Left cardiac atrium (tissue), 4 donors: ENCODE measurements around the gene SPNS2. TPM values are rescaled to one million over a fixed set of nuclear protein-coding genes. Genes with fewer than 3 reads are reported as not detected.

Experiments
- ATAC-seq, 2 donors: fragments of 200-7000 bp; cut with Tn5 transposase; one replicate each; pipeline ENCODE4 v1.9.1; 2020; ENCODE audit warnings: mild to moderate bottlenecking in 2 of 2, moderate library complexity in 2 of 2
- DNase-seq: peaks from one replicate; pipeline ENCODE4 v3.0.0-alpha.2; 2020
- intact Hi-C, 2 donors: fragments of 100-400 bp; cut with DNase I; formaldehyde crosslinking; loops; one replicate each; pipeline versions ENCODE4 v1.14.1 to v1.15.1; 2022 to 2023
- total RNA-seq, 2 donors: library from RNA; stranded (reverse); fragmentation: NEBNext Ultra II Directional; extraction: Animal tissue kit (Norgen Biotek cat#: 25700); gene quantifications; one replicate each; pipeline ENCODE4 v1.2.1, GENCODE V29; 2021
- donor health status: DM: no; HTN: yes; CAD: no.
- donor health status: DM: no; HTN: yes; CAD: no; lungs with severe emphysema.
- donor health status: DM: yes; HTN: yes; CAD: no.
- donor health status: Dilated cardiomyopathy.

The SPNS2 gene
- total RNA-seq, 2 donors from 2014 or later: 14.2 to 23.4 TPM

DNA sequence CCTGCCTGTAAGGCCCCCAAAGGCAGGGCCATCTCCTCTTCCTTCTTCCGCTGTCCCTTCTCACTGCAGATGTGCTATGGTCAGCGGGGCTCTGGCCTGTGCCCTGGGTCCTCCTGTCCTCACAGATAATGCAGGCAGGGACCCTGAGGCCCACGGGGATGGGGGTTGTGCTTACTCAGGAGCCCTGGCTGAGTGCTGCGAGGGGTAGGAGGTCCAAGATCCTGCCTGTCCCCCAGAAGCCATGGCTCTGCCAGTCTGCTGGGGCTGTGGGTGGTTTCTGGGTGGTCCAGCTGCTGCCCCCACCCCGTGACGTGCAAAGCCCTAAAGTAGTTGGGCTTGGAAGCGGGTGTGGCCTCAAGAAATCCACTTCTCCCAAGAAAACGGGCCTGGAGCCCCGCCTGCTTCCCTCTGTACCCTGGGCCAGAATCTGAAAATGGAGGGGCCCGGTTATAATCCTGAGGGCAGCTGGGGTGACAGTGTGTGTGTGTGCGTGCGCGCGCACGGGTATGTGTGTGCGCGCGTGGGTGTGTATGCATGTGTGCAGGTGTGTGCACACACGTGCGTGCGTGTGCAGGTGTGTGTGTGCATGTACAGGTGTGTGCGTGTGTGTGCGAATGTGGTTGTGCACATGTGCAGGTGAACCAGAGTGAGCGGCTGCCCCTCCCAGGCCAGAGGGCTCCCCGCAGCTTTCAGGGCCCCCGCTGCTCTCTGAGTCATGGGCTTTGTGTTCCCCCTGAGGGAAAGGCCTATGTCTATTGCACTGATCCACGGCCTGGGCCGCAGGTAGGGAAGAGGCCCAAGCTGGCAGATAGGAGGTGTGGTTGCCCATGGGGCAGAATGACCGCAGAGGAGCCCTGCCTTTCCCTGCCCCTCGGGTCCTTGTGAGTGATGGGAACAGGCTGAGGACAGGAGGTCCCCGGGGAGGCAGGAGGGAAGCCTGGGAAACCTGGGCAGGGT lies 13.8 kb downstream of the SPNS2 start:
- intact Hi-C loops: no loop called here
- DNase-seq: no peak
- no peak for ATAC-seq

DNA sequence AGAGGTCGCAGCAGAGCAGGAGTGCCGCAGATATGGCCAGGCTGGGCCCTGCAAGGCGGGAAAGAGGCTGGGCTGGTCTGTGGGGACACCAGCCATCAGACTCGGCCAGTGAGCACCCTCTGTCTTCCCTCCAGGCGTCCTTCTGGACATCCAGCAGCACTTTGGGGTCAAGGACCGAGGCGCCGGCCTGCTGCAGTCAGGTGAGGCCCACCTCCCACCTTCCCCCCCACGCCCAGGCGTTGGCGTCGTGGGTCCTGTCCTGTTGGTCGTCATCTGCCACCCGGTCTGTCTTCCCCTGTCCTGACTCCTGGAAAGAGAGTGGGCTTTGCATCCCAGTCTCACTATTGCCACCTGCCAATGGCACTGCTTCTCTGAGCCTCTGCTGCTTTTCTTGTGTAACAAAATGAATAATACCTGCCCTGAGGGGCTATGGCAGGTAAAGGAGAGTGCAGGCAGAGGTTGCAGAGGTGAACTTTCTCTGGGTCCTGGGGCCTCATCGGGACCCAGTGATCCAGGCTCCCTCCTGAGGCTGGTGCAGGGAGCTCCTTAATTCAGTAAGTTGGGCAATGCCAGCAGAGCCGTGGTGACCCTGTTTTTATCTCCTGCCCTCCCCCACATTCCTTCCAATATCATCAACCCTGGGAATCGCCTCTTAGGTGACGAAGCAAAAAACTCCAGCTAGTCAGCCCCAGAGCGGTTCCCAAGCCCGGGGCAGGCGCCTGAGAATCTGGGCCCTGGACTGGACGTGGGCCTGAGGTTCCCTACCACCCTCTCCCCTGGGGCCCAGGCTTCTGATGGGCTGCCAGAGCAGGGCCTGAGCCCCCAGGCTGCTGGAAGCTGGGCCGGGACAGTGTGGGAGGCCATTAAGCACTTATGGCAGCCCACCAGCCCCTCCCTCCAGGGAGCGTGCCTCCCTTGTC lies 14.7 kb downstream of the SPNS2 start:
- intact Hi-C loops: no loop called here
- DNase-seq (no peak), ATAC-seq (no peak)

DNA sequence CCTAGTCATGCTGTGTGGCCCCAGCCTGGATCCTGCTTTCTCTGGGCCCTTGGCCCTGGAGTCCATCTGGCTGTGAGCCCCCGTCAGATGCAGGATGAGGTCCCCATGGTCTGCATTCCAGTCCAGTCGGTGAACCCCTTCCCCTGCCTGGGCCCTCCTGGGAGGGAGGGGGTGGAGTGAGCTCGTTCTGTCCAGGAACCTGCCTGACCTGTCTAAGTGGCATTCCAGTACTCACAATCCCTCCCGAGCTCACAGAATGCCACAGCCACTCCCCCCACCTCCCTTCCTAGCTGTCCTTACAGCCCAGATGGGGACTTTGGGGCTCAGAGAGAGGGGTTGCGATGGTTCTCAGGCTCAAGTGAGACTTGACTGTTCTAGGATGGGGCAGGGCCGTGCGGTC lies 15.5 kb downstream of the SPNS2 start:
- DNase-seq: no peak
- ATAC-seq: no peak
- intact Hi-C loops: no loop called here

DNA sequence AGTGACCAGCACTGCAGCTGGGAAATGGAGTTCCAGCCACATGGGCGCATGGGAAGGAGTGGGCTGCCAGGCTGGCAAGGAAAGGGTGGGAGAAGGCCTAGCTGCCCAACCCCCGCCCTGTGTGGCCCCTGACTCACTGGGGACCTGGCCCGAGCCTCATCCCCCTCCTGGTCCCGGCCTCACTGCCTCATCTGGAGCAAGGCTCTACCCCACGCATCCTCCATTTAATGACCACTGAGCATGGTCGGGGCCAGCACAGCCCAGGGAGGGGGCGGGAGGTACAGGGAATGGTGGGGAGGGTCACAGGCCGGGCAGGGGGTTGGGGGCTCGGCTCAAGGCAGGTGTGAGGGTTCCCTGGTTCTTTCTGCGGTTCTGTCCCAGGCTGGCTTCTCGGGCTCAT lies 16.1 kb downstream of the SPNS2 start:
- no peak for ATAC-seq
- intact Hi-C loops: no loop called here
- no peak for DNase-seq

DNA sequence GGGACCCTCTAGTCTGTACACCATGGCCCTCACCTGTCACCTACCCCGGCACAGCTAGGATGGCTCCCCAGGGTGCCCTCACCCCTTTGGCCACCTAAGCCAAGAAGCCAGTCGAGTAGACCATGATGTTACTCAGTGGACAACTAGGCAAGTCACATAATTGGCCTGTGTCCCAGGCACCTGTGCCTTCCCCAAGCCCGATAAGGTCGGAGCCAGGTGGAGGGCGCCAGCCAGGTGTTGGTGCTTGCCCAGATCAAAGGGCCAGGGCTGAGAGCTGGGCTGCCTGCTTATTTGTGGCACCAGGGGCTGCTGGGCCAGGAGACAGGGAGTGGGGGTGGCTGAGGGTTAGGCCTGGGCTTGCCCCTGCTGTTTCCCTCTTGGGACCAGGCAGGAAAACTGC lies 16.8 kb downstream of the SPNS2 start:
- DNase-seq (no peak), ATAC-seq (no peak)
- intact Hi-C loops: no loop called here

DNA sequence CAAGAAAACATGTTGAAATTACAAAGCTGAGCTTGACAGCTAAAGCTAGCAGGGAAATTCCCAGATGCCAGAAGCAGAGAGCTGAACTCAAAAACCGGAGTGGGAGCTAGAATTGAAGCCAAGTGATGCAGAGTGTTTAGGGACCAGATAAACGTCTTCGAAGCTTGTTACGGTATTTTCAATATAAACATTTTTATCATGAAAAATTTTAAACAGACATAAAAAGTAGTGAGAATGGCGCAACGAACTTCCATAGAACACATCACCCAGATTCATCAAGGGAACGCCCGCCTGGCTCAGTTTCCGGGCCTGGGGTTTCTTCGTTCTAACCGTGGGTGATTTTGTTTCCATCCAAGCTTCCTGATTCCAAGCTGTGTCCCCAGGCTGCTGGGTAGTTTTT lies 18.1 kb downstream of the SPNS2 start:
- DNase-seq (peak; percentile 69), ATAC-seq (peak in 1 of 2 donors; percentile 2)
- intact Hi-C loops: no loop called here

DNA sequence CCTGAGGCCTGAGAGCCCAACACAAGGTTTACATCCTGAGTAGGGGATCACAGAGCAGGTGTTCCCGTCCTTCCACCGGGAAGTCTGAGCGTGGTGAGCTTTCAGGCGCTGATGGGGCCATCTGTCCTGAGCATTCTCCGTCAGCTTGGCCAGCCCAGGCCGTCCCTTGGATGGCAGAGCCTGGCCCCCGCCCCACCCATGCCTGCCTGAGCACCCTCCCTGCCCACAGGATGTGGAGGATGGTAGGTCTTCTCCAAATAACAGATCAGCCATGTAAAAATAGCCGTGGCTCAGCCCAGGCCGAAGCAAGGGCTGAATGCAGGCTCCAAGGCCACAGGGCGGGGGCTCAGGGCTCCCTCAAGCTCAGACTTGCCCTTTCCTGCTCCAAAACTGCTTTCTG lies 20.2 kb downstream of the SPNS2 start:
- intact Hi-C loops: no loop called here
- no peak for DNase-seq
- ATAC-seq: peak in 1 of 2 donors; percentile 2

DNA sequence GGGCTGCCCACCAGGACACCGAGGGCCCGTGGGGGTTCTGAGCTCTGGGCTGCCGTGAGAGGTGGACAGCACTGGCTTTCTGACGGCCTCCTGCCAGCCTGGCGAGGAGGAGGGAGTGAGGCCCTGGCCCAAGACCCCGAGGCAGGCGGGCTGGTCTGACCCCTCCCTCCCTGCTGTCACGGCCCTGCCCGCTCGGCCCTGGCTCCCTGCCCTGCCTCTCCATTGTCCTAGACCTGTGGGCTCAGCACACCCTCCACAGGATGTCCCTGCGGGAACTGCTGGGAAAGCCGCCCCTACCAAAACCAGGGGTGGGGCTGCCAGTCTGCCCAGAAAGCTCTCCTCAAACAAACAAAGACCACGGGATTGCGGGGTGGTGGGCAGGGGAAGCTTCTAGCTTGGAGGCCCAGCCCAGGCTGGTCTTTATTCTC lies 20.7 kb downstream of the SPNS2 start:
- ATAC-seq: peak; percentile 48 to 54
- peak; percentile 85 for DNase-seq
- intact Hi-C loops: no loop called here

DNA sequence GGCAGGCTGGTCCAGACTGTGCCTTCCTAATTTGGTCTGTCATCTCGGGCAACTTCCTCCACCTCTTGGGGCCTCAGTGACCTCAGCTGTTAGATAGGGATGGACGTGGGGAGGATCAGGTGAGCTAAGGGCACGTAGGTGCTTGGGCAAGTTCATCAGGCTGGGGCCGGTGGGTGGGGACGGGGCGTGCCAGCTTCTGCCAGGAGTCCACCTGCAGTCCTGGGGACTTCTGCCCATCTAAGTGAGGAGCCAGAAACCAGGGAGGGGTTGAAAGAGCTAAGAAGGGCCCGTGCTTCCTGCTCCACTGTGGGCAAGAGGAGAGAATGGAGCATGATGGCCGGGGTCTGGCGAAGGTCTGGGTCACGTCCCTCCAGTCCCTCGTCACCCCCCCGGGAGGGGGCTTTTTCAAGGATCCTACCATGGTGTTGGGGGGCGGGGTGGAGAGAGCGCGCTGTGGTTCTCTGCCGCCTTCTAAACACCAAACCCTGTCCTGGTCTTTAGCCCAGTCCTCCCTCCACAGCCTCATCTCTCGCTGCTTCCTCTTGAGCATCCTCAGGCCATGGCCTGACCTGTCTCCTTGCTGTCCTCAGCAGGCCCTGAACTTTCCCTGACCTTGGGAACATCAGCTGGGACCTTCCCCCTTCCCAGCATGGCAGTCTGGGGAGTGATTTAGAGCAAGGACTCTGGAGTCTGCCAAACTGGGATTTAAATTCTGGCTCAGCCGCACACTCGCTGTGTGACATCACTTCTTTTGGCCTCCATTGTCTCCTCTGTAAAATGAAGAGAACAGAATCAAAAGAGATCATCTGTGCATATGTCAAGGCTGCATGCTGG lies 21.6 kb downstream of the SPNS2 start:
- intact Hi-C loops: no loop called here
- DNase-seq (no peak), ATAC-seq (no peak)

DNA sequence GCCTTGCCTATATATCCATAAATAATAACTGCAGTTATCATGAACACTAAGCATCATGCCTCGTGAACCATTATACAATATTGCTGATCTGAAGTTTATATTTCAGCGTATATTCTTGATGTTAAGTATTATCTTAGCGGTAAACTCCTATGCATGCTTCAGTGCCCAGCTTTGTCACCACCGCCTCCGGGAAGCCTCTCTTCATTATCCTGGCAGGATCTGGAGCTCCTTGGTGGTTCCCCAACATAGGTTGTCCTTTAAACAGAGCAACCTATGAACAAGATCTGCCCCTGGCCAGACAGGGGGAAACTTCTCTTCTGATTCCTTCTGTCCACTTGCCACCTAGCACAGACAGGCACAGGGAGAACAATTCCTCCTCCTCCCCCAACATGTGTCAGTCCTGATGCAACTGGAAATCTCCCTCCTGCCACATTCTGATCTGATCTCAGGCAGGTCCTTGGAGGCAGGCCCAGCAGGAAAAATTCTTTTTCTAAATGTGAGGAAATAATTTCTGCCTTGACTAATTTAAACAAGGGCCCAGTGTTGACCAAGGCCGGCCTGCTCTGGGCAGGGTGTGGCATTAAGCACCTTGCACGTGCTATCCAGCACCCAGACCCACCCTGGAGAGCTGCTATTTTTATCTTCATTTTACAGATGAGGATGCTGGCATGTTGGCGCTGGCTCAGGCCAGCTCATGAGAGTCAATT lies 22.4 kb downstream of the SPNS2 start:
- intact Hi-C loops: no loop called here
- ATAC-seq (peak; percentile 20 to 65), DNase-seq (no peak)

DNA sequence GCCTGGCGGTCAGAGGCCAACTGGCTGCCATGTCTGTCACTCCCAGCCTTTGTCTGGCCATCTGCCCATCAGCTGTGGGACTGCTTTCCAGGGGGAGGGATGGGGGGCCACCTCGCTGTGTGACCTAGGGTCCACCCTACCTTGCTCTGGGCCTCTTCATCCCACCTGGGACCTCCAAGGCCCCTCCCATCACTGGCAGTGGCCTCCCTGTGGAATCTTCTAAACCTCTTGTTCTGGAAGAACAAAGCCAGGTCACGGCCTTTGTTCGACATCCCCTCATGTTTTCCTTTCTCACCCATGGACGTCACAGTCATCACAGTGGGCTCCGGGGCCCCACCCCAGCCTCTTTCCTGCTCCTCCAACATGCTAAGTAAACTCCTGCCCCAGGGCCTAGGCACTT lies 24.0 kb downstream of the SPNS2 start:
- ATAC-seq (no peak), DNase-seq (peak; percentile 65)
- intact Hi-C loops: no loop called here

DNA sequence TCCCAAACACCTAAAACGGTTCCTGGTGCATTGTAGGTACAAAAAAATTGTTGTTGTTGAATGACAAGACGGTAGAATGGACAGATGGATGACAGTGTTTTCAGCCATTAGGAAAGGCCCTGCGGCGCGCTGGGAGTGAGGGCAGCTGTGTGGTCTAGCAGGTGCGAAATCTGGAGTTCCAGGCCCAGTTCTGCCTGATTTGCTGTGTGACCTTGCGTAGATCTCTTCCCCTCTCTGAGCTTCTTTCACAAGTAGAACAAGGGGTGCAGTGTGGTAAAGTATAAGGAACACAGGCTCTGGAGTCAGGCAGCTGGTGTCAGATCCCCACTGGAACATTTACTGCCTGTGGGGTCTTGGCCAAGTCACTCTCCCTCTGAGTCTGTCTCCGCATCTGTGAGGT lies 25.3 kb downstream of the SPNS2 start:
- no peak for ATAC-seq
- intact Hi-C loops: no loop called here
- no peak for DNase-seq

DNA sequence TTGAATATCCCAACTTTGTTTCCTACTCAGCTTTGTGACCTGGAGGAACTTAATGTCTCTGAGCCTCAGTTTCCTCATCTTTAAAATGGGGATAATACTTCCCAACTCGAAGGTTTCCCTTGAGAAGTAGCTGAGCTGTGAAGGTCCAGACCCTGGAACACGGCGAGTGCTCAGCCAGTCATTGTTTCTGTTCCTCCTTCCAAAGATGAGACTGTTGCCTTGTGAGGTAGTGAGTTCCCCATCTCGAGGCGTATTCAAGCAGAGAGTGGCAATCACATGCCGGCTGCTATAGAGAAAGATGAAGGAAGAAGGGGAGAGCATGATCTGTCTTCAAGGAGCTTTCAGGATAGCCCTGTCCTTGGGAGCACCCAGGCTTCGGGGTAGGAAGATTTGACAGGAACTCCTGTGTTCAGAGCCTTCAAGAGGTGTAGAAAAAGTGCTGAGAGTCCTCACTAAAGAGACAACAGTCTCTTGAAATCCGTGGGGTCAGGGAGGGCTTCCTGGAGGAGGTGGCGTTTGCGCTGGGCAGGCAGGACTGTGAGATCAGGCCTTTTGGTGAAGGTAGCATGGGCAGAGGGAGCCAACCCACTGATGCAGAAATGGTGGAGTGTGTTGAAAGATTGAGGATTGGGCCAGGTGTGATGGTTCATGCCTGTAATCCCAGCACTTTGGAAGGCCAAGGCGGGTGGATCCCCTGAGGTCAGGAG lies 27.2 kb downstream of the SPNS2 start:
- intact Hi-C loops: no loop called here
- DNase-seq (no peak), ATAC-seq (no peak)

DNA sequence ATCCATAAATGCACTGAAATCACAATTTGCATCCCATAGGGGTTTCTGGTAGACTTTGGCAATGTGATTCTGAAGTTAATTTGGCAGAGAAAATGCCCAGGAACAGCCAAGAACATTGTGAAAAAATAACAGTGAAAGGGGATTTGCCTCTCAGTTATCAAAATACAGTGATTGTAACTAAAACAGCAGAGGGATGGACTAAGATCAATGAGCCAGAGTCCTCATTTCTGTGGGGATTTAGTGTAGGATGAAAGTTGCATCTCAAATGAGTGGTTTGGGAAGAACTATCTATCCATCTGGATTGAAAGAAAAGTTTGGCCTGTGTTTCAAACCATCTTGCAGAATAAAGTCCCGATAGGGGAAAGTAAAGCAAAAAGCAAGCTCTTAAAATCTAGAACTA lies 28.5 kb downstream of the SPNS2 start:
- no peak for DNase-seq
- peak in 1 of 2 donors; percentile 48 for ATAC-seq
- intact Hi-C loops: no loop called here

DNA sequence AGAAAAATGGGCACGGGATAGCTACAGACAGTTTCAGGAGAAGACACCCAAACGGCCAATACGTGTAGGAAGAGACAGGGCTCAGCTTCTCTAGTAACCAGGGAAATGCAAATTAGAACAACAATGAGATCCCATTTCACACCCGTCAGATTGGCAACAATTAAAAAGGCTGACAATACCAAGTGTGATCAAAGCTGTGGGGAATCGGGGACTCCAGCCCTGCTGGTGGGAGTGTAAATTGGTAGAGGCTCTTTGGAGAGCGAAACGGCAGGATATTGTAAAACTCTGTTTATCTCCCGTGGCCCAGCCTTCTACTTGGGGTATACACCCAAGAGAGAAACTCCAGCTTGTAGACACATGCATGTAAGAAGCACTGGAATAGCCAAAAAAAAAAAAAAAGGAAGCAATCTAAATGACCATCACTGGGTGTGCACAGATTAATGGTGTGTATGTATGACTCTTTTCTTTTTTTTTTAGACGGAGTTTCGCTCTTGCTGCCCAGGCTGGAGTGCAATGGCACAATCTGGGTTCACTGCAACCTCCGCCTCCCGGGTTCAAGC lies 29.0 kb downstream of the SPNS2 start:
- ATAC-seq (no peak), DNase-seq (no peak)
- intact Hi-C loops: no loop called here

DNA sequence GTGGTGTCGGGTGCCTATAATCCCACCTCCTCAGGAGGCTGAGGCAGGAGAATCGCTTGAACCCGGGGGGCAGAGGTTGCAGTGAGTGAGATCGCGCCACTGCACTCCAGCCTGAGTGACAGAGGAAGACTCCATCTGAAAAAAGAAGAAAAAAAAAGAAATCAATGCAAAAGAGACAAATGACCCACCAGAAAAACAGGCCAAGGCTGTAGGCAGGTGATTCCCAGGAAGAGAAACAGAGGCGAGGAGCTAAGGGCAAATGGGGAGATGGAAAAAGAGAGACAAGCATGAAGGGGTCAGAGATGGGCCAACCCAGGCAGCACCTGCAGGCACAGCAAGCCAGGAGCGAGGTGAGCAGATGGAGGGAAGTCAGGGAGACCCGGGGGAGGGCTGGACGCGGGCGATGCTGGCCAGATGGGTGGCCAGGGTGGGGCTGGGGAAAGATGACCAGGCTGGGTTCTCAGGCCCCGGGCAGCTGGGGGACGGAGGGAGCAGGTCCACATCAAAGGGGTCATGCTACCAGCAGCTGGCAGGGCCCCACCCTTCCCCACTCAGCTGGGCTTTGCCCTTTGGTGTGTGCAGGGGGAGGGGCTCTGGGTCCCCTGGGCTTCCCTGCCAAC lies 31.0 kb downstream of the SPNS2 start:
- ATAC-seq: no peak
- intact Hi-C loops: no loop called here

More for the DNA sequence above, 31.0 kb downstream of the SPNS2 start:
- DNase-seq: no peak
